ENCODE results near the gene RTTN.

Gene RTTN

DNA sequence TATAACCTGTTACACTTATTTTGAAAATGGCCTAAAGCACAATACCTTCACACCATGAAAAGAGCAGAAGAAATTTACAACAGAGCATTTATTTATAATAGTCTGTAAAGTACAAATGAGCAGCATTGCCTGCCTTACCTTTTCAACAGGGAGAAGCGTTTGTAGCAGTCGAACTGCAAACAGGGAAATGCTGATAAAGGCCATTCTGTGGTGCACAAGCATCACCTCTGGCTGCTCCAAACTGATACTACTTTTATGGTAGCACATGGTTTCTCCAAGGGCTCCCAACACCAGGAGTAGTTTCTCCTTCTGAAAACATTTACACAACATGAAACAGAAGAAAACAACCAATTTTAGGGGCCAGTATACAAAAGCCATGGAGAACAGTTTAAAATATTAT lies 28.9 kb downstream of the RTTN start:
- Histone ChIP-seq H3K4me3 (ENCODE audit: low read length in 2 of 2) (no peak overlapping the region), H3K4me1 (ENCODE audit: control insufficient read depth, insufficient read depth, low read length) (no peaks in the 10 kb centered on the region), H3K9ac (ENCODE audit: low read length in 2 of 2) (no peak overlapping the region), H3K36me3 (ENCODE audit: control insufficient read depth in 2 of 2, insufficient read depth in 2 of 2, low read length in 2 of 2) (peaks cover 4 to 10% of the 10 kb centered on the region in 2 donors), H3K27ac (ENCODE audit: low read length) (no peak overlapping the region), H3K9me3 (ENCODE audit: control insufficient read depth in 2 of 2, low read length in 2 of 2) (no peaks in the 10 kb centered on the region), H3K27me3 (ENCODE audit: control insufficient read depth in 1 of 2, insufficient read depth in 2 of 2, low read length in 2 of 2) (no peaks in the 10 kb centered on the region)

DNA sequence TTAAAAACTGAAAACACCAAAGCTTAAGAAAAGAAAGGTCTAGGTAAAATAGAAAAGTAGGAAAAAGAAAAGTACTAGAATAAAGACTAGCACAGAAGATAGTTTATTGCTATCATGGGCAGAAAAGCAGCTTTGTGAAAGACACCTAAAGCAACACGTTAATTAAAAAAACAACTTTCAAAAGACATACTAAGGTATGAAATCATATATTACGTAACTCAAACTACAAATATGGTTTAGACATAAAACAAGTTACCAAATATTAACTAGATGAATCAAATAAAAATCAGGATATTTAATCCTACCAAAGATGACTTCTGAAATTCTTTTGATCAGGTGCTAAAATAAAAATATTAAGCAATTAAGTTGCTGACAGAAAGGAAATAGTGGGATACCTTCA lies 30.3 kb downstream of the RTTN start:
- H3K27ac ChIP-seq (ENCODE audit: low read length): no peak overlapping the region
- no peaks in the 10 kb centered on the region for H3K9me3 ChIP-seq (ENCODE audit: control insufficient read depth in 2 of 2, low read length in 2 of 2)
- H3K4me3 ChIP-seq (ENCODE audit: low read length in 2 of 2): no peak overlapping the region
- H3K27me3 ChIP-seq (ENCODE audit: control insufficient read depth in 1 of 2, insufficient read depth in 2 of 2, low read length in 2 of 2): no peaks in the 10 kb centered on the region
- H3K9ac ChIP-seq (ENCODE audit: low read length in 2 of 2): no peak overlapping the region
- H3K36me3 ChIP-seq (ENCODE audit: control insufficient read depth in 2 of 2, insufficient read depth in 2 of 2, low read length in 2 of 2): peaks cover 4 to 10% of the 10 kb centered on the region in 2 donors
- H3K4me1 ChIP-seq (ENCODE audit: control insufficient read depth, insufficient read depth, low read length): no peaks in the 10 kb centered on the region

DNA sequence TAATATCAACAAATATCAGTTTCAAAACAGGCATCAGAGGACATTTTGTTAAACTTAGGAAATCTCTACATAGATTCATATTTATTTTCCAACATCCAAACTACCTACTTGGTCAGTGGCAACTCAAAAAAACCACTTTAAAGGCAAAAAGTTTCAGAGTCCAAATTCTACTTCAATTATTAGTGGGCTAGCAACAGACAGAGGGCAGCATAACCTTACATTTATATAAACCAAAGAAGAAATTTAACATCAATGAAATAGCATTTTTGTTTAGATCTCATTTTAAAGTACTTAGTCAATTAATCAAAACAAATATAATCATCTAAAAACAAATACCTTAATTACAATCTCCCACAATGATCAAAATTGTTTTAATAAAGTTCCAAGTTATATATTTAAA lies 33.3 kb downstream of the RTTN start:
- peaks cover 0 to 5% of the 10 kb centered on the region in 2 donors for H3K36me3 ChIP-seq (ENCODE audit: control insufficient read depth in 2 of 2, insufficient read depth in 2 of 2, low read length in 2 of 2)
- H3K9me3 ChIP-seq (ENCODE audit: control insufficient read depth in 2 of 2, low read length in 2 of 2): no peaks in the 10 kb centered on the region
- H3K4me3 ChIP-seq (ENCODE audit: low read length in 2 of 2): no peak overlapping the region
- no peaks in the 10 kb centered on the region for H3K4me1 ChIP-seq (ENCODE audit: control insufficient read depth, insufficient read depth, low read length)
- H3K27ac ChIP-seq (ENCODE audit: low read length): no peak overlapping the region
- H3K27me3 ChIP-seq (ENCODE audit: control insufficient read depth in 1 of 2, insufficient read depth in 2 of 2, low read length in 2 of 2): no peaks in the 10 kb centered on the region
- H3K9ac ChIP-seq (ENCODE audit: low read length in 2 of 2): no peak overlapping the region

DNA sequence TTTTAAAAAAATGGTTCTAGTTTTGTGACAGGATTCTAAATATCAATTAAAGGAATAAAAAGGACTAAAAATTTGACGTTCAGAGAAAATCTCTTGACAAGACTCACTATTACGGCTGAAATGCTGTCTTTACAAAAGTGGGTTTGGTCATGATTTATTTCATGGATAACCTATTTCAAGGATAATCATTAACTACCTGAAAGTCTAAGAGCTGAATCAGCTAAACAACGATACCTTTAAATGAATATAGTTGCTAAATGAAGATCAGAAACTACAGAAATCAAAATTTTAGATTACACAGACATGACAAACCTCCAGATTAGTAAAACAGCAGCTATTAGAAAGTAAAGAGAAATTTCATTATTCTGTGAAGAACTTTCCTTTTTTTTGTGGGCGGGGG lies 35.7 kb downstream of the RTTN start:
- Histone ChIP-seq H3K4me1 (ENCODE audit: control insufficient read depth, insufficient read depth, low read length) (no peaks in the 10 kb centered on the region), H3K9ac (ENCODE audit: low read length in 2 of 2) (no peak overlapping the region), H3K4me3 (ENCODE audit: low read length in 2 of 2) (no peak overlapping the region), H3K27ac (ENCODE audit: low read length) (no peak overlapping the region), H3K36me3 (ENCODE audit: control insufficient read depth in 2 of 2, insufficient read depth in 2 of 2, low read length in 2 of 2) (peaks cover 0 to 3% of the 10 kb centered on the region in 2 donors), H3K9me3 (ENCODE audit: control insufficient read depth in 2 of 2, low read length in 2 of 2) (no peaks in the 10 kb centered on the region), H3K27me3 (ENCODE audit: control insufficient read depth in 1 of 2, insufficient read depth in 2 of 2, low read length in 2 of 2) (no peaks in the 10 kb centered on the region)

DNA sequence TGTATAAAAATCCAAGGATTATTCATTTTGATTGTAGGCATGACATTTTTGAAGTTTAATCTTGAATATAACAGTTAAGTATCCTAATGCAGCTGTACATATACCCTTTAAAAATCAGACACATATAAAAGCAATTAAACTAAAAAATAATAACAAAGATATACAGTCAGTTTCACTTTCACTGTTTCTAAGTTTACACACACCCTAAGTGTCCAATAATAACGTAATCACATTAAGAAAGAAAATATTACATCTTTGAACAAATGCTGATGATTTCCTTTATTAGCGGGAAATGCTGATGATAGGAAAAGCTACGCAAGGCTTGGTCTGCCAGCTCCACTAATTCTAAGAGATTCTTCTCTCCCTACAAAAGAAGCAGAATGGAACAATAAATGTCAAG lies 38.8 kb downstream of the RTTN start:
- H3K27ac ChIP-seq (ENCODE audit: low read length): no peak overlapping the region
- H3K27me3 ChIP-seq (ENCODE audit: control insufficient read depth in 1 of 2, insufficient read depth in 2 of 2, low read length in 2 of 2): no peaks in the 10 kb centered on the region
- H3K4me1 ChIP-seq (ENCODE audit: control insufficient read depth, insufficient read depth, low read length): no peaks in the 10 kb centered on the region
- H3K36me3 ChIP-seq (ENCODE audit: control insufficient read depth in 2 of 2, insufficient read depth in 2 of 2, low read length in 2 of 2): peaks cover 2 to 3% of the 10 kb centered on the region in 2 donors
- H3K9ac ChIP-seq (ENCODE audit: low read length in 2 of 2): no peak overlapping the region
- H3K9me3 ChIP-seq (ENCODE audit: control insufficient read depth in 2 of 2, low read length in 2 of 2): no peaks in the 10 kb centered on the region
- H3K4me3 ChIP-seq (ENCODE audit: low read length in 2 of 2): no peak overlapping the region

DNA sequence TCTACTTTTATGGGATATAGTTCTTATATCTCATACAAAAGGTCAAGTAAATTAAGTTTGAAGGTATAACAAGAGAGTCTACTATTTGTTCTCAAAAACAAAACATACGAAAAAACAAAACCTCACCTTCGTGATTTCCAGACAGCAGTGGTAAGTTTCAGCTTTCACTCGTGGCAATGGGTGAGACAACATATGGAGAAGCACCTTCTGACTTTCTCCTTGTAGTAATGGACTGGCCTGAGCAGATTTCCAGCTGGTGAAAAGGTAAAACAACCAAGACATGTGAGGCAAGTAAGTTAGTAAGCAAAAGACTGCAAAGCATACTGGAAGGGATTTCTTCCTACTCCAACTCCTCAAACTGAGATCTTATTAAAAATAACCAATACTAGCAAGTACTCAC lies 39.6 kb downstream of the RTTN start:
- no peaks in the 10 kb centered on the region for H3K9me3 ChIP-seq (ENCODE audit: control insufficient read depth in 2 of 2, low read length in 2 of 2)
- H3K9ac ChIP-seq (ENCODE audit: low read length in 2 of 2): no peak overlapping the region
- no peak overlapping the region for H3K4me3 ChIP-seq (ENCODE audit: low read length in 2 of 2)
- no peaks in the 10 kb centered on the region for H3K4me1 ChIP-seq (ENCODE audit: control insufficient read depth, insufficient read depth, low read length)
- H3K36me3 ChIP-seq (ENCODE audit: control insufficient read depth in 2 of 2, insufficient read depth in 2 of 2, low read length in 2 of 2): peaks cover 2 to 3% of the 10 kb centered on the region in 2 donors
- H3K27ac ChIP-seq (ENCODE audit: low read length): no peak overlapping the region
- H3K27me3 ChIP-seq (ENCODE audit: control insufficient read depth in 1 of 2, insufficient read depth in 2 of 2, low read length in 2 of 2): no peaks in the 10 kb centered on the region

DNA sequence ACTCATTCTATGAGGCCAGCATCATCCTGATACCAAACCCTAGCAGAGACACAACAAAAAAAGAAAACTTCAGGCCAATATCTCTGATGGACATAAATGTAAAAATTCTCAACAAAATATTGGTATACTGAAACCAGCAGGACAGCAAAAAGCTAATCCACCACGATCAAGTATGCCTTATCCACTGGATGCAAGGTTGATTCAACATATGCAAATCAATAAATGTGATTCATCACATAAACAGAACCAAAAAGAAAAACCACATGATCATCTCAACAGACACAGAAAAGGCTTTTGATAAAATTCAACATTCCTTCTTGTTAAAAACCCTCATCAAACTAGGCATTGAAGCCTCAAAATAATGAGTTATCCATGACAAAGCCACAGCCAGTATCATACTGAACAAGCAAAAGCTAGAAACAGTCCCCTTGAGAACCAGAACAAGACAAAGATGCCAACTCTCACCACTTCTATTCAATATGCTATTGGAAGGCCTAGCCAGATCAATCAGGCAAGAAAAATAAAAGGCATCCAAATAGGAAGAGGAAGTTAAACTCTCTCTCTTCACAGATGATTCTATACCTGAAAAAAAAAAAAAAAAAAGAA lies 45.3 kb downstream of the RTTN start:
- Histone ChIP-seq H3K9me3 (ENCODE audit: control insufficient read depth in 2 of 2, low read length in 2 of 2) (no peaks in the 10 kb centered on the region), H3K4me3 (ENCODE audit: low read length in 2 of 2) (no peak overlapping the region), H3K27ac (ENCODE audit: low read length) (no peak overlapping the region), H3K9ac (ENCODE audit: low read length in 2 of 2) (no peak overlapping the region), H3K36me3 (ENCODE audit: control insufficient read depth in 2 of 2, insufficient read depth in 2 of 2, low read length in 2 of 2) (peaks cover 0 to 2% of the 10 kb centered on the region in 2 donors), H3K27me3 (ENCODE audit: control insufficient read depth in 1 of 2, insufficient read depth in 2 of 2, low read length in 2 of 2) (no peaks in the 10 kb centered on the region), H3K4me1 (ENCODE audit: control insufficient read depth, insufficient read depth, low read length) (no peaks in the 10 kb centered on the region)

DNA sequence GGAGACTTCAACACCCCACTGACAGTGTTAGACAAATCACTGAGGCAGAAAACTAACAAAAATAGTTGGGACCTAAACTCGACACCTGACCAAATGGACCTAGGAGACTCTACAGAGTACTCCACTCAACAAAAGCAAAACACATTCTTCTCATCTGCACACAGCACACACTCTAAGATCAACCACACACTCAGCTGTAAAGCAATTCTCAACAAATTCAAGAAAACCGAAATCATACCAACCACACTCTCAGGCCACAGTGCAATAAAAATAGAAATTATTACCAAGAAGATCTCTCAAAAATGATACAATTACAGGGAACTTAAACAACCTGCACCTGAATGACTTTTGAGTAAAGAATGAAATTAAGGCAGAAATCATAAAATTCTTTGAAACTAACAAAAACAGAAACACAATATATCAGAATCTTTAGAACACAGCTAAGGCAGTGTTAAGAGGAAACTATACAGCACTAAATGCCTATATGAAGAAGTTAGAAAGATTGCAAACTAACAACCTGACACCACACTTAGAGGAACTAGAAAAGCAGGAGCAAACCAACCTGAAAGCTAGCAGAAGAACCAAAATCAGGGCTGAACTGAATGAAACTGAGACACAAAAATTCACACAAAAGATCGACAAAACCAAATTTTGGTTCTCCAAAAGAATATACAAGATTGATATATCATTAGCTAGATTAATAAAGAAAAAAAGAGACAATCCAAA lies 46.3 kb downstream of the RTTN start:
- H3K36me3 ChIP-seq (ENCODE audit: control insufficient read depth in 2 of 2, insufficient read depth in 2 of 2, low read length in 2 of 2): peaks cover 0 to 2% of the 10 kb centered on the region in 2 donors
- no peak overlapping the region for H3K4me3 ChIP-seq (ENCODE audit: low read length in 2 of 2)
- no peaks in the 10 kb centered on the region for H3K27me3 ChIP-seq (ENCODE audit: control insufficient read depth in 1 of 2, insufficient read depth in 2 of 2, low read length in 2 of 2)
- H3K9ac ChIP-seq (ENCODE audit: low read length in 2 of 2): no peak overlapping the region
- no peak overlapping the region for H3K27ac ChIP-seq (ENCODE audit: low read length)
- H3K9me3 ChIP-seq (ENCODE audit: control insufficient read depth in 2 of 2, low read length in 2 of 2): no peaks in the 10 kb centered on the region
- no peaks in the 10 kb centered on the region for H3K4me1 ChIP-seq (ENCODE audit: control insufficient read depth, insufficient read depth, low read length)

DNA sequence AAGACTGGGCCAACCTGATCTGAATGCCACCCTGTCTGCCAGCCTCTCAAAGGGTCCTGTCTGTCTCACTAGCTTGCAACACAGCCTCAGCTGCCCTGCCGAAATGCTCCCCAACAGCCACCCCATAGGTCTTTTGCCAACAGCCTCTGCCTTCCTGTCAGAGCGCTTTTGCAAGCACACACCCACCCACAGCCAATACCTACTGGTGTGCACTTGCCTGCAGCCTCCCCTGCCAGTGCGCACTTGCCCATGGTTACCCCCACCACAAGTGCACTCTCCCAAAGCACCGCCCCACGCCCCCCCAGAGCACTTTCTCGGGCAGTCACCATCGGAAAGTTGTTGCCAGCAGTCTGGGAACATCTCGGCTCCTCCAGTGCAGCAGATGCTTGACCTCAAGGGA lies 48.6 kb downstream of the RTTN start:
- Histone ChIP-seq H3K27me3 (ENCODE audit: control insufficient read depth in 1 of 2, insufficient read depth in 2 of 2, low read length in 2 of 2) (no peaks in the 10 kb centered on the region), H3K27ac (ENCODE audit: low read length) (no peak overlapping the region), H3K9ac (ENCODE audit: low read length in 2 of 2) (no peak overlapping the region), H3K9me3 (ENCODE audit: control insufficient read depth in 2 of 2, low read length in 2 of 2) (no peaks in the 10 kb centered on the region), H3K36me3 (ENCODE audit: control insufficient read depth in 2 of 2, insufficient read depth in 2 of 2, low read length in 2 of 2) (no peaks in the 10 kb centered on the region), H3K4me3 (ENCODE audit: low read length in 2 of 2) (no peak overlapping the region), H3K4me1 (ENCODE audit: control insufficient read depth, insufficient read depth, low read length) (no peaks in the 10 kb centered on the region)

DNA sequence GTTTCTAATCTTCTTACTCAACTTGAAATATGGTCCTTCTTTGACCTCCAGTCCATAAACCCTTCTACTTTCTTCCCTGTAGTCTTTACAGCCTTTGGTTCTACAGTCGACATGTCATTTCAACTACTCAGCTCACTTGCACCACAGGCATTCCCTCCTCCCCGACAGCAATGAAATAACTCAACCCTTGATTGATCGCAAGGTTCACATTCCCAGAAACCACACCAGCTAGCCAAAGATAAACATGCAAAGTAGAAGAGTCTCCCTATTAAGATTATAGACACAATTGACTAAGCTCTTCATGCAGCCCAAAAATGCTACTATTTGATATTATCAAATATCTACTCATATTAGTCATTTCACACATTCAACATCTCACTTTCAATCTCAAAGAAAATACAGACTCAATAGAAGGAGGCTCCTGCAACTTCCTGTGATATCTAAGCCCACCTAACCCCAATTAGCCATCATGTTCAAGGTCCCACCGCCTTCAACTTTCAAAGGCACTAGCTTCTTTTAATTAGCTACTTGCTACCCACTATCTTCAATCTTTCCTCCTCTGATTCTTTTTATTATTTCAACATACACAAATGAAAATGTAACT lies 50.8 kb downstream of the RTTN start:
- Histone ChIP-seq H3K4me3 (ENCODE audit: low read length in 2 of 2) (no peak overlapping the region), H3K27ac (ENCODE audit: low read length) (no peak overlapping the region)

DNA sequence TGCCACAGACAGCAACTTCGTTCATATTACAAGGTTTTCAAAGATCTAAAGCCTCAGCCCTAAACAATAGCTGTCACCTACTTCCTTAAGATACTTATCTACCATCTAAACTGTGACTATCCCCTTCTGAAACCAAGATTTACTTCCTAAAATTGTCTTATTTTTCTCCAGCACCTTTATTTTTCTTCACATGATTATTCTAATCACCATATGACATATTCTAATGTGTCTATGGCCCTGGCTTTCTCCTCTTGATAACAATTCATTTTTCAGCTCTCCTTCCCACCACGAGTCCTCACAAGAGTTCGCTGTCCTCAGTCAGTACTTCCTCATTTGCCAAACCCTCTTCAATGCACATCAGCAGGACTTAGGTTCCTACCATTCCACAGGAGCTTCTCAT lies 53.9 kb downstream of the RTTN start:
- Histone ChIP-seq H3K4me1 (ENCODE audit: control insufficient read depth, insufficient read depth, low read length) (no peaks in the 10 kb centered on the region), H3K4me3 (ENCODE audit: low read length in 2 of 2) (no peak overlapping the region), H3K36me3 (ENCODE audit: control insufficient read depth in 2 of 2, insufficient read depth in 2 of 2, low read length in 2 of 2) (peaks cover 4 to 11% of the 10 kb centered on the region in 2 donors), H3K27ac (ENCODE audit: low read length) (no peak overlapping the region), H3K27me3 (ENCODE audit: control insufficient read depth in 1 of 2, insufficient read depth in 2 of 2, low read length in 2 of 2) (no peaks in the 10 kb centered on the region), H3K9ac (ENCODE audit: low read length in 2 of 2) (no peak overlapping the region), H3K9me3 (ENCODE audit: control insufficient read depth in 2 of 2, low read length in 2 of 2) (no peaks in the 10 kb centered on the region)

More for the DNA sequence above, 50.8 kb downstream of the RTTN start:
- no peaks in the 10 kb centered on the region for H3K27me3 ChIP-seq (ENCODE audit: control insufficient read depth in 1 of 2, insufficient read depth in 2 of 2, low read length in 2 of 2)
- no peaks in the 10 kb centered on the region for H3K36me3 ChIP-seq (ENCODE audit: control insufficient read depth in 2 of 2, insufficient read depth in 2 of 2, low read length in 2 of 2)
- no peaks in the 10 kb centered on the region for H3K4me1 ChIP-seq (ENCODE audit: control insufficient read depth, insufficient read depth, low read length)
- no peaks in the 10 kb centered on the region for H3K9me3 ChIP-seq (ENCODE audit: control insufficient read depth in 2 of 2, low read length in 2 of 2)
- no peak overlapping the region for H3K9ac ChIP-seq (ENCODE audit: low read length in 2 of 2)
